HG03039 (cell line): ENCODE measurements around the gene RGS7.
"Not testable (repeated sequence)": the region's sequence is repeated elsewhere in the genome, so short reads cannot be mapped to it uniquely, and the experiment has no call there.

Experiments used
- ATAC-seq: cut with Tn5 transposase; IDR thresholded peaks from one replicate; pipeline ENCODE4 v1.9.1; 2021; ENCODE audit warnings: mild to moderate bottlenecking, moderate library complexity; ENCODE audit not compliant: unreplicated experiment

Gene RGS7

DNA sequence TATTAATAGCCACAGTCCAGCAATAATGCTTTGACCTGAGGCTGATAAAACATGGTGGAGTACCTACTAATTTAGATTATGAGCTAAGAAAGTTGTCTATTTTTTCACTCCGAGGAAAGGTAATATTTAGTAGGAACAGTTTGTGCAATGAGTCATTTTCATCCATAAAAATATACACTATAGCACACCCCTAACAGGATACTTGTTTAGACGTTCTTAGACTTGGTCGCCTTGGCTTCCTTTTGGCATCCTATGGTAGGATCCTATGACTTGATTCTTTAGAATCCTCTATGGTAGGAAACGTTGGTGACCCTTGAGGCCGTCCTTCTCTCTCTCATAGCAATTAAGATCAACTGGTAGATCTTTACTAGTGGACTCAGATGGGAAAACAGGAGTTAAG lies 81.8 kb downstream of the RGS7 start:
- ATAC-seq, result no peak

- ATAC-seq, result no peak
Observed at GRCh38 chr1:241274693-241275092, 82.3 kb downstream of the RGS7 start.

GRCh38 chr1:241272828-241273227 lies 84.2 kb downstream of the RGS7 start:
- no peak for ATAC-seq

DNA sequence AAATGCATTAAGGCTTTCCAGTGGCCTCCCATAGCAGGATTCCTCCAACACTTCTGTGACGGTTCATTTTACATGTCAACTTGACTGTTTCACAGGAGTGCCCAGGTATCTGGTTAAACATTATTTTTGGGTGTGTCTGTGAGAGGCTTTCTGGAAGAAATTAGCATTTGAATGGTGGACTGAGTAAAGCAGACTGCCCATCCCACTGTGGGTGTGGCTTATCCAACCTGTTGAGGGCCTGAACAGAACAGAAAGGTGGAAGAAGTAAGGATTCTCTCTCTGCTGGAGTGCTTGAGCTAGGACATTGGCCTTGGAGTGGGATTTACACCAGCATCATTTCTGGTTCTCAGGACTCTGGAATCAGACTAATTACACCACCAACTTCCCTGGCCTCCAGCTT lies 85.6 kb downstream of the RGS7 start:
- ATAC-seq, result no peak

GRCh38 chr1:241270016-241270415 lies 87.0 kb downstream of the RGS7 start:
- no peak for ATAC-seq

DNA sequence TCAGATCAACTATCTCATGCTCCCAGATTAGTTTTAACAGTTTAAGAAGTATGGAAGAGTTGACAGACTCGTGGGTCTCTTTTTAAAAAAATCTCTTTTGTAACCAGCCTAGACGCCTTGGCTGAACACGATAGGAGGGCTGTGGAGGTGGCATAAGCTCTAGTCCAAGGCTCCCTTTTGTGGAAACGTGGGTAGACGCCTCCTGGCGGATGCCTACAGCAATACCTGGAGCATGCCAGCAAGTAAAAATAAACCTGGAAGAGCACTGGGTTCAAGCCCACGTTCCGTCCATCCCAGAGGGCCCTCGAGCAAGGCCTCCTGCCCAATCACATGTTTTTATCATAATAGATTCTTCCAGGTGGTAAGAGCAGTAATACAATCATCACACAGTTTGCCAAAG lies 87.9 kb downstream of the RGS7 start:
- ATAC-seq, result no peak

- no peak for ATAC-seq
Observed at GRCh38 chr1:241266121-241266520, 90.9 kb downstream of the RGS7 start.

DNA sequence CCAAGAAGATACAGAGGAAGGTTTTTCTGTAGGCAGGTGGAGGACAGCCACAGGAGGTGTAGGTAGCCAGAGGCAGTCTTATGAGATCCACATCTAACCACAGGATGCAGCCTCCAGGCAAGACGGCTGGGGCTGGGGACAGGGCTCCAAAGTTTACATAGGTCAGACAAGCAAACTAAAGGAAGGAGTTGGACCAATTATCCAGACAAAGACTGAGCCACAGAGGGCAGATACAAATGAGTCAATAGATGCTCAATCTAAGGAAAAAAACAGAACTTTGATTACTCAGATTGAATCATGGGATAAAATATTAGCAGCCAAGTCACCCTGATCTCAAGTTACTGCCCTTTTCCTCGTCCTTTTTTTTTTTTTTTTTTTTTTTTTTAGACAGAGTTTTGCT lies 91.6 kb downstream of the RGS7 start:
- ATAC-seq, result no peak

DNA sequence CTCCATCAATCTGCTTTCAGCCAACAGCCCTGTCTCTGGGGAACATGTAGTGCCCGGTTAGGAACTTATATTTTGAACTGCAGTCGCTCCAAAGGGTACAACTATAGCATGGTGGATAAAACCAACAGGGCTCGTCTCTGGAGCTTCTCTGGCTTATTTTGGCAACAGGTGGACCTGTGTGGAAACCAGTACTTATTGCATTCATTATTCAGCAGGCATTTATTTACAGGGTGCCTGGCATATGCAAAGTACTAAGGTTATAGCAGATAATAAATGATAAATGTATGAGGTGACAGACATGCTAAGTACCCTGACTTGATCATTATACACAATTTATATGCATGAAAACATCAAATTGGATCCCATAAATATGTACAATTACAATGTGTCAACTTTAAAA lies 93.7 kb downstream of the RGS7 start:
- ATAC-seq, result no peak

DNA sequence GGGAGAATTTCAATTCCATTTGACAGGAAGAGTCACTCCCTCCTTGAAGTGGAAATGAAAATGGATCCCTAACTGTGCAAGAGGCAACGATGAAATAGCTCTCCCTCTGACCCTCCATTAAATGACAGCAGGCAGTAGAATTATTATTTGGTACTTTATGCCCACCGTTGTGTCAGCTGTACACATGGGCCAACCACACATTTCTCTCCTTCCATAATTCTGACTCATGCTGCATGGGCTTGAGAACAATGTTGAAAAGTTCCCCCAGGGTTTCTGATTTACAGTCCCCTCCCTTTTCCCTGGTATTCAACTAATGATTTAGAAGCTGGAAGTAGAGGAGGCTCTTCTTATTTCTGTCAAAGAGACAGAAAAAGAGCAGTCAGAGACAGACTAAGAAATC lies 103.5 kb downstream of the RGS7 start:
- ATAC-seq, result no peak

DNA sequence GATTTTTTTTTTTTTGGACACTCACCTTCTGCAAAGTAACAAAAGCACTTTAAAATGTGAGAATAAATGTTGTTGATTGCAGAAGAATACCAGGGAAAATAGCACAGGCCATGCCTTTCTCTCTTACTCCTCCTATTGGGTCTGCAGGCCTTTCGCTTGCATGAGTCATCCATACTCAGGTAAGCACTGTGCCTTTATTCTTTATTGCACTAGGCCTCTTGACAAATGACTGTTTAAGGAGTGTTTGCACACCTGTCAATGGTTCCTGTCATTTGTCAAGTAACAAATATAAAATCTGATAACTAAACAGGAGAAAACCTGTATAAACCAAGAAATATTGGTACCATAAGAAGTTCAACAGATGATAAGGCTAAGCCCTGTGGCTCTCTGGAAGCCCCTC lies 106.5 kb downstream of the RGS7 start:
- ATAC-seq, result no peak

DNA sequence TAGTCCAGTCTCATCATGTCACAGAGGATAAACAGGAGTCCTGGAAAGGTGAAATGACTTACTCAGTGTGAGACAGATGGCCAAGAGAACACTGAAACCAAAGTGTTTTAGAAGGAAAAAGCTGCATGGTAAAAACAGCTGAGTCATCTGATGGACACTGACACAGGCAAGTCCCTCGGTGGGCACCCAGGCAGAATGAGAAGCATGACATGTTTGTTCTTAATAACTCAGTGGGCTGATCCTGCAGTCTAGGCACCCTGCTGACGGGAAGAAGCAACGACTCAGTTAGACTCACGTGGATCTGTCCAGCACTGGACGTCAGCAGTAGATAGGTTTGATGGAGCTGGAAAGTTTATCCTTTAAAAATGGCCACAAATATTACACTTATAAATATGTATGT lies 116.9 kb downstream of the RGS7 start:
- no peak for ATAC-seq

GRCh38 chr1:241237873-241238272 lies 119.1 kb downstream of the RGS7 start:
- no peak for ATAC-seq

GRCh38 chr1:241235256-241235897 lies 121.6 kb downstream of the RGS7 start:
- no peak for ATAC-seq

GRCh38 chr1:241229711-241230110 lies 127.3 kb downstream of the RGS7 start:
- ATAC-seq, result no peak

DNA sequence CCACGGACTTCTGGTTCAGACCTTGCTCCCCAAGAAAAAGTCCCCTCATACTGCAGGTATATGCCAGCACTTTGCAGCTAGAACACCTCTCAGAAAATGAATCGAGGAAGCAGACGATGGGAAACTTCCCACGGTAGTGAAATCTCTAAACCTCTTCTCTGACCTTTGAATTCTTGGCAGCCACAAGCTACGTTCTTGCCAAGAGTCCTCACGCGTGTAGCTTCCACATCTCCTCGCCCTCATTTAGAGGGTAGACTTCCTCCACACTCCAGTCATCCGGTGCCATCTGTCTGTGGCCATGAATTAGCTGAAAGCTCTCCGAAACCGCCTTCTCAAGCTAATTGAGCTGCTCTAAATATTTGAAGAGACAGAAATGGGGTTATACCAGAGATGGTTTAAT lies 127.8 kb downstream of the RGS7 start:
- ATAC-seq, result no peak

- ATAC-seq, result no peak
Observed at GRCh38 chr1:241228339-241228738, 128.7 kb downstream of the RGS7 start.

- ATAC-seq, result no peak
Observed at GRCh38 chr1:241225741-241226140, 131.3 kb downstream of the RGS7 start.

DNA sequence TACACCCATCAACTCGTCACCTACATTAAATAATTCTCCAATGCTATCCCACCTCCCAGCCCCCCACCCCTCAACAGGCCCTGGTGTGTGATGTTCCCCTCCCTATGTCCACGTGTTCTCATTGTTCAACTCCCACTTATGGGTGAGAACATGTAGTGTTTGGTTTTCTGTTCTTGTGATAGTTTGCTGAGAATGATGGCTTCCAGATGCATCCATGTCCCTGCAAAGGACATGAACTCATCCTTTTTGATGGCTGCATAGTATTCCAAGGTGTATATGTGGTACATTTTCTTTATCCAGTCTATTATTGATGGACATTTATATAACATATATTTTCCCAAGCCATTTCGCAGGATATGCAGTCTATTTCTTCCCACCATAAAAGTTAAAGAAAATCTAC lies 132.8 kb downstream of the RGS7 start:
- ATAC-seq, result not testable (repeated sequence)

DNA sequence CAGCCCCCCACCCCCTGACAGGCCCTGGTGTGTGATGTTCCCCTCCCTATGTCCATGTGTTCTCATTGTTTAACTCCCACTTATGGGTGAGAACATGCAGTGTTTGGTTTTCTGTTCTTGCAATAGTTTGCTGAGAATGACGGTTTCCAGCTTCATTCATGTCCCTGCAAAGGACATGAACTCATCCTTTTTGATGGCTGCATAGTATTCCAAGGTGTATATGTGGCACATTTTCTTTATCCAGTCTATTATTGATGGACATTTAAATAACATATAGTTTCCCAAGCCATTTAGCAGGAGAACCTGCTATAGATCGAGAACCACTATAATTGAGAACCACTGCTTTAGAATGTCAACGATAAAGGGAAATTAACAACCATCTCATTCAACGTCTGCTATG lies 134.2 kb downstream of the RGS7 start:
- not testable (repeated sequence) for ATAC-seq

DNA sequence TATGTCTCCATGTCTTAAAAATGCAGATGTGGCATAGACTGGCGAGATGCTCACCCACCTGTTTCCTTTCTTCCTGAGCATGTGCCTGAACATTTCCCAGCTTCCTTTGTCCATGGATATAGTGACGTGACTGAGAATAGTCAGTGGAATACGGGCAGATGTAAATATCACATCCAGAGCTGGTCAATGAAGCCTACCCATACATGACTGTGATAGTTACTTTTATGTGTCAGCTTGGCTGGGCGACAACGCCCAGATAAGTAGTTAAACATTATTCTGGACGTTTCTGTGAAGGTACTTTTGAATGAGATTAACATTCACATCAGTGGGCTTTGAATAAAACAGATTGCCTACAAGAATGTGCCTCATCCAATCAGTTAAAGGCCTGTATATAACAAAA lies 135.7 kb downstream of the RGS7 start:
- ATAC-seq, result no peak

GRCh38 chr1:241220913-241221312 lies 136.1 kb downstream of the RGS7 start:
- ATAC-seq, result not testable (repeated sequence)

GRCh38 chr1:241219449-241219848 lies 137.6 kb downstream of the RGS7 start:
- ATAC-seq, result no peak
